C4-2B (cell line): Measurements from ENCODE around the gene MRPS33.

Source experiments
- ZFX ChIP-seq: fragments of 450-650 bp; IDR thresholded peaks from 2 replicates; pipeline ENCODE4 v1.6.1; 2017
- TF ChIP-seq, protein P1 (sequence below): fragments of 450-650 bp; conservative IDR thresholded peaks from 2 replicates; pipeline ENCODE4 v1.5.1; 2017; ENCODE audit warnings: mild to moderate bottlenecking

DNA sequence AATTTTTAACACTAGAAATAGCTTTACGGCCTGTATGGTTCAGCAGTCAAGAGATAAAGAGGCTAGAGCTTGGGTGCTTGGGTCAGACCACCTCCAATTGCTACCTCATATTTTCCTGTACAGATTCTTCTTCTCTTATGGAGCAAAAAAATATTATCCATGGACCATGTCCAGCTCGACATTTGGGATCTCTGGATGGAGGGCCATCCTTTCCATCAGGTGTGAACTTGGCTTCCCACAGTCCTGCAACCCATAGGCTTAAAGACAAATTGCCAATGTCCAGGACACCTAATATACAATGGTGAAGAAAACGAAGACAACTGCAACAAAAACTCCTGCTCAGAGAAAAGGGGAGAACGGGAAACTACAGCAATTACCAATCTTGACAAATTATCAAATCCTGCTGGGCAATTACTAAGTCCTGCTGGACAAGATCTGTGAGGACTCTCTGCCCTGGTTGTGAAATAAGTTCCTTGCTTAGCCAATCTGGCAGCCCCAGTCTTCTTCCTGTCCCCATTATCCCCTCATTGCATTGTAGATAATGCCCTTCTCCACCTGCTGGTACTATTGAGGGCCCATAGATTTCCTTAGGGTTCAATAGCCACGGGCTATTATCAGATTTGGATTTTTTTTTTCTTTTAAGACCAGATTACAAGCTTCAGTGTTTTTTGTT, 48.1 kb downstream of the MRPS33 start:
- TF ChIP-seq, protein P1, sequence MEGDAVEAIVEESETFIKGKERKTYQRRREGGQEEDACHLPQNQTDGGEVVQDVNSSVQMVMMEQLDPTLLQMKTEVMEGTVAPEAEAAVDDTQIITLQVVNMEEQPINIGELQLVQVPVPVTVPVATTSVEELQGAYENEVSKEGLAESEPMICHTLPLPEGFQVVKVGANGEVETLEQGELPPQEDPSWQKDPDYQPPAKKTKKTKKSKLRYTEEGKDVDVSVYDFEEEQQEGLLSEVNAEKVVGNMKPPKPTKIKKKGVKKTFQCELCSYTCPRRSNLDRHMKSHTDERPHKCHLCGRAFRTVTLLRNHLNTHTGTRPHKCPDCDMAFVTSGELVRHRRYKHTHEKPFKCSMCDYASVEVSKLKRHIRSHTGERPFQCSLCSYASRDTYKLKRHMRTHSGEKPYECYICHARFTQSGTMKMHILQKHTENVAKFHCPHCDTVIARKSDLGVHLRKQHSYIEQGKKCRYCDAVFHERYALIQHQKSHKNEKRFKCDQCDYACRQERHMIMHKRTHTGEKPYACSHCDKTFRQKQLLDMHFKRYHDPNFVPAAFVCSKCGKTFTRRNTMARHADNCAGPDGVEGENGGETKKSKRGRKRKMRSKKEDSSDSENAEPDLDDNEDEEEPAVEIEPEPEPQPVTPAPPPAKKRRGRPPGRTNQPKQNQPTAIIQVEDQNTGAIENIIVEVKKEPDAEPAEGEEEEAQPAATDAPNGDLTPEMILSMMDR: no peak
- TF ChIP-seq ZFX: no peak
